GM18502 (cell line): ENCODE data around the gene ATP6AP2.

Experiments
- ATAC-seq: cut with Tn5 transposase; IDR thresholded peaks from one replicate; pipeline ENCODE4 v1.9.1; 2021; ENCODE audit warnings: mild to moderate bottlenecking; ENCODE audit not compliant: unreplicated experiment, poor library complexity

ATP6AP2 gene

GRCh38 chrX:40580537-40581335 is at the start of gene ATP6AP2:
Gene ATP6AP2, plus strand, starts transcription at chrX:40580970. Its CDS starts 96 bp downstream, at chrX:40581066.
- peak; percentile 92 for ATAC-seq

GRCh38 chrX:40531056-40531826 is 49.5 kb upstream of the ATP6AP2 start:
- ATAC-seq = no peak

- no peak for ATAC-seq
Measured at GRCh38 chrX:40537310-40537709, 43.5 kb upstream of the ATP6AP2 start.

GRCh38 chrX:40538406-40538805 is 42.4 kb upstream of the ATP6AP2 start:
- no peak for ATAC-seq

GRCh38 chrX:40539214-40540142 is 41.3 kb upstream of the ATP6AP2 start:
- peak; percentile 79 for ATAC-seq

GRCh38 chrX:40542208-40542607 is 38.6 kb upstream of the ATP6AP2 start:
- no peak for ATAC-seq

GRCh38 chrX:40542972-40543371 is 37.8 kb upstream of the ATP6AP2 start:
- no peak for ATAC-seq

- ATAC-seq = no peak
Measured at GRCh38 chrX:40543661-40544328, 37.0 kb upstream of the ATP6AP2 start.

GRCh38 chrX:40544343-40545266 is 36.2 kb upstream of the ATP6AP2 start:
- no peak for ATAC-seq

GRCh38 chrX:40546870-40547269 is 33.9 kb upstream of the ATP6AP2 start:
- no peak for ATAC-seq

- ATAC-seq = no peak
Measured at GRCh38 chrX:40550066-40550465, 30.7 kb upstream of the ATP6AP2 start.

- ATAC-seq = no peak
Measured at GRCh38 chrX:40552768-40553167, 28.0 kb upstream of the ATP6AP2 start.

GRCh38 chrX:40558590-40558989 is 22.2 kb upstream of the ATP6AP2 start:
- ATAC-seq = no peak

GRCh38 chrX:40563784-40564183 is 17.0 kb upstream of the ATP6AP2 start:
- no peak for ATAC-seq

GRCh38 chrX:40564447-40564846 is 16.3 kb upstream of the ATP6AP2 start:
- no peak for ATAC-seq

GRCh38 chrX:40570346-40571093 is 10.2 kb upstream of the ATP6AP2 start:
- ATAC-seq = peak; percentile 66

GRCh38 chrX:40571164-40571563 is 9.6 kb upstream of the ATP6AP2 start:
- ATAC-seq = peak; percentile 27

GRCh38 chrX:40571600-40571999 is 9.2 kb upstream of the ATP6AP2 start:
- ATAC-seq = no peak
